ENCODE measurements around the gene ENOSF1. TPM values are rescaled to one million over a fixed set of nuclear protein-coding genes. Genes with fewer than 3 reads are reported as not detected.

ENOSF1 gene, protein sequence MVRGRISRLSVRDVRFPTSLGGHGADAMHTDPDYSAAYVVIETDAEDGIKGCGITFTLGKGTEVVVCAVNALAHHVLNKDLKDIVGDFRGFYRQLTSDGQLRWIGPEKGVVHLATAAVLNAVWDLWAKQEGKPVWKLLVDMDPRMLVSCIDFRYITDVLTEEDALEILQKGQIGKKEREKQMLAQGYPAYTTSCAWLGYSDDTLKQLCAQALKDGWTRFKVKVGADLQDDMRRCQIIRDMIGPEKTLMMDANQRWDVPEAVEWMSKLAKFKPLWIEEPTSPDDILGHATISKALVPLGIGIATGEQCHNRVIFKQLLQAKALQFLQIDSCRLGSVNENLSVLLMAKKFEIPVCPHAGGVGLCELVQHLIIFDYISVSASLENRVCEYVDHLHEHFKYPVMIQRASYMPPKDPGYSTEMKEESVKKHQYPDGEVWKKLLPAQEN
- total RNA-seq, result 16.4 and 32.7 TPM in 2 replicates

GRCh38 chr18:712401-713134 is at the start of gene ENOSF1:
Gene ENOSF1 (minus strand): TSS chr18:712630. CDS start chr18:712587, 43 bp downstream.

GRCh38 chr18:657311-658000 is 55.0 kb downstream of the ENOSF1 start, which contains the start of gene TYMS:
Gene TYMS (plus strand): TSS chr18:657653. CDS start chr18:657743, 90 bp downstream.

Other genes with a start within 250 kb of the ENOSF1 start
- 4.0 and 8.8 TPM in 2 replicates for gene COLEC12, start 211.9 kb downstream of the ENOSF1 start, total RNA-seq
- not detected in 2 replicates for gene CETN1, start 132.2 kb downstream of the ENOSF1 start, total RNA-seq
- gene CLUL1, start 115.6 kb downstream of the ENOSF1 start, total RNA-seq, result not detected in 2 replicates
- 39.8 and 41.2 TPM in 2 replicates for gene TYMS, start 55.0 kb downstream of the ENOSF1 start, total RNA-seq
- 77.9 and 132 TPM in 2 replicates for gene YES1, start 99.6 kb upstream of the ENOSF1 start, total RNA-seq
- gene ADCYAP1, start 192.2 kb upstream of the ENOSF1 start, total RNA-seq, result not detected in 2 replicates